Measurements from ENCODE around the gene ZNF789. TPM values are rescaled to one million over a fixed set of nuclear protein-coding genes. Genes with fewer than 3 reads are reported as not detected.
"Not testable (repeated sequence)": the region's sequence is repeated elsewhere in the genome, so short reads cannot be mapped to it uniquely, and the experiment has no call there.

ZNF789 gene
- total and polyA plus RNA-seq, 10 of the 15 experiments (the other 5 are each of a cell fraction or from before 2014, with no cell fraction given): 5.6 to 44.6 (median 21.3) TPM

DNA sequence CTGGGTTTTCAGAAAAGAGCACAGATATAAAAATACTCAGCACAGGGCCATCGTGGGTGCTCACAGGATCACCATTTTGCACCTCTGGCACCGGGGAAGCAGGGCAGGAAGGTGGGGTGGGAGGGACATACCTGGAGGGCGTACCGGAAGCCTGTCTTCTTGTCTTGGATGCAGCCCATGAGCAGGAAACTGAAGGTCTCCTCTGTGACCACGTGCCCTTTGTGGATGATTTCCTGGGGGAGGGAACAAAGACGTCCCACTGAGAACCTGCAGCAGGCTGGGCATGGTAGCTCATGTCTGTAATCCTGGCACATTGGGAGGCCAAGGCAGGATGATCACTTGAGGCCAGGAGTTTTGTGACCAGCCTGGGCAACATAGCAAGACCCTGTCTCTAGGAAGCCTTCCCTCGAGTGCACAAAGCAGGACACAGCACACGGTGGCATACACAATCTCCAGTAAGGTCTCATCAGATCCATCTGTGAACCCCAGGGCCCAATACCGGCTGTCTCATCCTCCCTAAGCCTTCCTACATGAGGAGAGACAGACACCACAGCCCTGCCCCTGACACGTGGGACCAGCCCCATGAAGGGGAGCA is 43.6 kb upstream of the ZNF789 start:
- POLR2A ChIA-PET: no interaction called here
- no TSS peak for BruUV-seq (replicated peaks)
- no peak overlapping the region for H3K27ac ChIP-seq (ENCODE audit: control insufficient read depth, insufficient read depth)
- H3K4me2 ChIP-seq (ENCODE audit: control insufficient read depth, insufficient read depth): no peak overlapping the region
- SMC1A ChIA-PET (ENCODE audit: uncharacterized antibody, unreplicated experiment): no interaction called here
- RAD21 ChIA-PET (ENCODE audit: unreplicated experiment): no interaction called here
- WGBS (ENCODE audit: insufficient coverage, insufficient replicate concordance, low lambda C conversion rate, missing lambda C conversion rate): 70% methylated on average over 10 of the region's 10 CpGs
- H3K9me3 ChIP-seq (replicated peaks; ENCODE audit: control insufficient read depth, insufficient read depth, low read length): no peaks in the 10 kb centered on the region
- intact Hi-C loops (cut with micrococcal nuclease; ENCODE audit: unreplicated experiment): no loop called here
- peaks cover 7 to 16% of the 10 kb centered on the region in 2 experiments; a peak in 3 of 4 replicates for H3K36me3 ChIP-seq (ENCODE audit: control insufficient read depth in 2 of 2, insufficient read depth in 2 of 2, low read length in 1 of 2)
- ATAC-seq (no peak), FAIRE-seq (no peak), DNase-seq (ENCODE audit: low read depth, low spot score) (no peak)
- H4K20me1 ChIP-seq (ENCODE audit: control insufficient read depth, insufficient read depth): no peaks in the 10 kb centered on the region
- H3K4me3 ChIP-seq: no peak overlapping the region
- CTCF ChIA-PET: no interaction called here
- TF ChIP-seq CREB1 (IDR thresholded peaks at IDR 0.05; ENCODE audit: low read depth): no peak
- TF ChIP-seq SRF (IDR thresholded peaks at IDR 0.05; ENCODE audit: low read depth in 2 of 2, low read length in 2 of 2): no peak
- TF ChIP-seq GABPA (IDR thresholded peaks at IDR 0.05; ENCODE audit: low read depth): no peak
- no peak for TF ChIP-seq RB1 (IDR thresholded peaks at IDR 0.05; ENCODE audit: borderline replicate concordance)
- TF ChIP-seq, protein P1, sequence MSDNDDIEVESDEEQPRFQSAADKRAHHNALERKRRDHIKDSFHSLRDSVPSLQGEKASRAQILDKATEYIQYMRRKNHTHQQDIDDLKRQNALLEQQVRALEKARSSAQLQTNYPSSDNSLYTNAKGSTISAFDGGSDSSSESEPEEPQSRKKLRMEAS (IDR thresholded peaks at IDR 0.05; ENCODE audit: low read depth, low read length): no peak
- TF ChIP-seq RELA (IDR thresholded peaks at IDR 0.05; ENCODE audit: borderline replicate concordance, partially characterized antibody): no peak
- no peak overlapping the region for H2AFZ ChIP-seq (ENCODE audit: control insufficient read depth, low read depth, low read length)
- no peaks in the 10 kb centered on the region for H3K79me2 ChIP-seq (ENCODE audit: control insufficient read depth, insufficient read depth, low read length)
- in situ Hi-C loops (cut with MboI): no loop called here
- no peaks in the 10 kb centered on the region for H3K27me3 ChIP-seq (replicated peaks in 1 of 2; ENCODE audit: control insufficient read depth in 2 of 2, insufficient read depth in 2 of 2, low read length in 1 of 2)
- no peak overlapping the region for H3K9ac ChIP-seq (ENCODE audit: control insufficient read depth, insufficient read depth, low read length)
- H3K4me1 ChIP-seq (ENCODE audit: control insufficient read depth, insufficient read depth, low read length): no peaks in the 10 kb centered on the region

DNA sequence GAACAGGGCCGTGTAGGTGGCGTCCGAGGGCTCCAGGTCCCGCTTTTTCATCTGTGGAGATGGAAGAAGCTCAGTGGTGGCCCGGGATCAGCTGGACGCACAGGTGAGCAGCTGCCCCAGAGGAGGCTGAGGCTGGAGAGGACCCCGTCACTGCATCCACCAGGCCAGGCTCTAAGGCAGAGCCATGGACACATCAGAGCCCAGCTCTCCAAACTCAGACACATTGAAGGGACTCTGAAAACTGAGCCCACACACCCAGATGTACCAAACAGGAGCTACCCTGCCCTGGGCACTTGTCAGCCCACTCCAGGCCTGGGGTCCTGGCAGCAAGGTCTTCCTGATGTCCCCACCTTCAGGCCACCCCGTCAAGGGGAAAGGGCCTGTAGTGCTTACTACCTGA is 42.9 kb upstream of the ZNF789 start:
- H3K4me1 ChIP-seq (ENCODE audit: control insufficient read depth, insufficient read depth, low read length): no peaks in the 10 kb centered on the region
- ChIA-PET RAD21 (ENCODE audit: unreplicated experiment) (no interaction called here), POLR2A (interaction anchor here (0.5 kb wide), 1 partner anchor 59 kb away, joined by 4 read pairs; no protein-coding TSS in a partner anchor), SMC1A (ENCODE audit: uncharacterized antibody, unreplicated experiment) (interaction anchor here (0.7 kb wide), 1 partner anchor 23 kb away, joined by 3 read pairs; no protein-coding TSS in a partner anchor), CTCF (no interaction called here)
- FAIRE-seq: no peak
- no peak overlapping the region for H2AFZ ChIP-seq (ENCODE audit: control insufficient read depth, low read depth, low read length)
- no TSS peak for BruUV-seq (replicated peaks)
- H3K4me2 ChIP-seq (ENCODE audit: control insufficient read depth, insufficient read depth): no peak overlapping the region
- H3K4me3 ChIP-seq: no peak overlapping the region
- ATAC-seq: no peak
- H3K36me3 ChIP-seq (ENCODE audit: control insufficient read depth in 2 of 2, insufficient read depth in 2 of 2, low read length in 1 of 2): peaks cover 7 to 15% of the 10 kb centered on the region in 2 experiments
- DNase-seq (ENCODE audit: low read depth, low spot score): no peak
- no peak for TF ChIP-seq NFXL1 (IDR thresholded peaks at IDR 0.05; ENCODE audit: borderline replicate concordance)
- in situ Hi-C loops (cut with MboI): no loop called here
- intact Hi-C loops (cut with micrococcal nuclease; ENCODE audit: unreplicated experiment): no loop called here
- no peaks in the 10 kb centered on the region for H3K27me3 ChIP-seq (replicated peaks in 1 of 2; ENCODE audit: control insufficient read depth in 2 of 2, insufficient read depth in 2 of 2, low read length in 1 of 2)
- H3K9ac ChIP-seq (ENCODE audit: control insufficient read depth, insufficient read depth, low read length): no peak overlapping the region
- no peaks in the 10 kb centered on the region for H4K20me1 ChIP-seq (ENCODE audit: control insufficient read depth, insufficient read depth)
- no peaks in the 10 kb centered on the region for H3K9me3 ChIP-seq (replicated peaks; ENCODE audit: control insufficient read depth, insufficient read depth, low read length)
- H3K27ac ChIP-seq (ENCODE audit: control insufficient read depth, insufficient read depth): no peak overlapping the region
- no peaks in the 10 kb centered on the region for H3K79me2 ChIP-seq (ENCODE audit: control insufficient read depth, insufficient read depth, low read length)
- WGBS (ENCODE audit: insufficient coverage, insufficient replicate concordance, low lambda C conversion rate, missing lambda C conversion rate): 85% methylated on average over 8 of the region's 8 CpGs

DNA sequence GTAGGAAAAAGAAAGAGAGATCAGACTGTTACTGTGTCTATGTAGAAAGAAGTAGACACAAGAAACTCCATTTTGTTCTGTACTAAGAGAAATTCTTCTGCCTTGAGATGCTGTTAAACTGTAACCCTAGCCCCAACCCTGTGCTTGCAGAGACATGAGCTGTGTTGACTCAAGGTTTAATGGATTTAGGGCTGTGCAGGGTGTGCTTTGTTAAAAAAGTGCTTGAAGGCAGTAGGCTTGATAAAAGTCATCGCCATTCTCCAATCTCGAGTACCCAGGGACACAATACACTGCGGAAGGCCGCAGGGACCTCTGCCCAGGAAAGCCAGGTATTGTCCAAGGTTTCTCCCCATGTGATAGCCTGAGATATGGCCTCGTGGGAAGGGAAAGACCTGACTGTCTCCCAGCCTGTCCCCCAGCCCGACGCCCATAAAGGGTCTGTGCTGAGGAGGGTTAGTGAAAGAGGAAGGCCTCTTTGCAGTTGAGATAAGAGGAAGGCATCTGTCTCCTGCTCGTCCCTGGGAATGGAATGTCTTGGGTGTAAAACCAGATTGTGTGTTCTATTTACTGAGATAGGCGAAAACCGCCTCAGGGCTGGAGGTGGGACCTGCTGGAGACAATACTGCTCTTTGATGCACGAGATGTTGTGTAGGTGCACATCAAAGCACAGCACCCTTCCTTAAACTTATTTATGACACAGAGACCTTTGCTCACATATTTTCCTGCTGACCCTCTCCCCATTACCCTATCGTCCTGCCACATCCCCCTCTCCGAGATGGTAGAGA is 40.7 kb upstream of the ZNF789 start:
- H3K4me3 ChIP-seq; H3K9me3 ChIP-seq (replicated peaks; ENCODE audit: control insufficient read depth, insufficient read depth, low read length); intact Hi-C loops (cut with micrococcal nuclease; ENCODE audit: unreplicated experiment); H2AFZ ChIP-seq (ENCODE audit: control insufficient read depth, low read depth, low read length); RAD21 ChIA-PET (ENCODE audit: unreplicated experiment); ATAC-seq; SMC1A ChIA-PET (ENCODE audit: uncharacterized antibody, unreplicated experiment); CTCF ChIA-PET; H3K79me2 ChIP-seq (ENCODE audit: control insufficient read depth, insufficient read depth, low read length); H3K27me3 ChIP-seq (replicated peaks in 1 of 2; ENCODE audit: control insufficient read depth in 2 of 2, insufficient read depth in 2 of 2, low read length in 1 of 2); DNase-seq (ENCODE audit: low read depth, low spot score); H3K9ac ChIP-seq (ENCODE audit: control insufficient read depth, insufficient read depth, low read length); H3K4me1 ChIP-seq (ENCODE audit: control insufficient read depth, insufficient read depth, low read length); H3K27ac ChIP-seq (ENCODE audit: control insufficient read depth, insufficient read depth); in situ Hi-C loops (cut with MboI); POLR2A ChIA-PET; H4K20me1 ChIP-seq (ENCODE audit: control insufficient read depth, insufficient read depth); H3K4me2 ChIP-seq (ENCODE audit: control insufficient read depth, insufficient read depth); FAIRE-seq: not testable (repeated sequence)
- BruUV-seq (replicated peaks): TSS peak; percentile 38
- H3K36me3 ChIP-seq (ENCODE audit: control insufficient read depth in 2 of 2, insufficient read depth in 2 of 2, low read length in 1 of 2): peaks cover 12 to 13% of the 10 kb centered on the region in 2 experiments
- WGBS (ENCODE audit: insufficient coverage, insufficient replicate concordance, low lambda C conversion rate, missing lambda C conversion rate): 81% methylated on average over 13 of the region's 13 CpGs
